Measurements from ENCODE around the gene HHAT. TPM values are rescaled to one million over a fixed set of nuclear protein-coding genes. Genes with fewer than 3 reads are reported as not detected.

Gene HHAT
- polyA plus RNA-seq: 0.43 and 2.8 TPM in 2 replicates

GRCh38 chr1:210328746-210329503 is at the start of gene HHAT:
Gene HHAT, plus strand, starts transcription at chr1:210328902. Its CDS starts 20,074 bp downstream, at chr1:210348976.

Other genes starting within 250 kb of the HHAT start
- gene SERTAD4, start 96.1 kb upstream of the HHAT start, polyA plus RNA-seq: 1.9 and 2.0 TPM in 2 replicates

All from Purkinje cell (primary cell).